Astrocyte (in vitro differentiated cells and primary cell): Measurements from ENCODE around the gene DNAJB6.

ENCODE experiments used
- EZH2 ChIP-seq: IDR thresholded peaks from 2 replicates; pipeline ENCODE4 v1.6.1; 2012; ENCODE audit warnings: mild to moderate bottlenecking, low read length, inconsistent platforms; ENCODE audit not compliant: insufficient read depth
- TF ChIP-seq, protein P1 (sequence below): IDR thresholded peaks from 2 replicates; pipeline ENCODE4 v1.5.1; 2011; ENCODE audit warnings: low read depth, mild to moderate bottlenecking, inconsistent platforms, low read length, moderate library complexity; ENCODE audit not compliant: insufficient read depth

DNA sequence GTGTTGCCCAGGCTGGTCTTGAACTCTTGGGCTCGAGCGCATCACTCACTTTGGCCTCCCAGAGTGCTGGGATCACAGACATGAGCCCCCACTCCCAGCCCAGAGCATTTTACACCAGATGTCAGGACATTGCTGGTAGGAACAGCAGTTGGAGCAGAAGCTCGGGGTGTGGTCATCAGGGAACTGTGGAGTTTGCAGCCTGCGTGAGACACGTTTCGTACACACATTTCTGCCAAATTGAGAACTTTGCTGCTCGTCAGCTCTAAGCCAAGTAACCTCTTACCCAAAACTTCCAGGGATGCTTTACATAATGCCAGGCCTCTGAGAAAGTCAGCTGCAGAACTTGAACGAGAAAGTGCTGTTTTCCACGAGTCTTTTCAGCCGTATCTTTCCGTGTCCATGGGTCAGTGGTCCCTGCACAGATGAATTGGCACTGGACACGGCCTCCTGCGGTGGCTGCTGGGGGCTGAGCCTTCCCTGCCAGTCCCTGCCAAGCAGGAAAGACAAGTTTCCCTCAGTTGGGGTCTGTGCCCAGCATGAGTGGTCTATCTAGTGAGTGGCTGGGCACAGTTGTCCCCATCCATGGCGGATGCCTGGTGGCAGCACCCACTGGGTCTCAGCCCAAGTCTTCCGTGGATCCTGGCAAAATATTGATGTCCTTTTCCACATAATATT, 54.4 kb downstream of the DNAJB6 start:
- TF ChIP-seq, protein P1, sequence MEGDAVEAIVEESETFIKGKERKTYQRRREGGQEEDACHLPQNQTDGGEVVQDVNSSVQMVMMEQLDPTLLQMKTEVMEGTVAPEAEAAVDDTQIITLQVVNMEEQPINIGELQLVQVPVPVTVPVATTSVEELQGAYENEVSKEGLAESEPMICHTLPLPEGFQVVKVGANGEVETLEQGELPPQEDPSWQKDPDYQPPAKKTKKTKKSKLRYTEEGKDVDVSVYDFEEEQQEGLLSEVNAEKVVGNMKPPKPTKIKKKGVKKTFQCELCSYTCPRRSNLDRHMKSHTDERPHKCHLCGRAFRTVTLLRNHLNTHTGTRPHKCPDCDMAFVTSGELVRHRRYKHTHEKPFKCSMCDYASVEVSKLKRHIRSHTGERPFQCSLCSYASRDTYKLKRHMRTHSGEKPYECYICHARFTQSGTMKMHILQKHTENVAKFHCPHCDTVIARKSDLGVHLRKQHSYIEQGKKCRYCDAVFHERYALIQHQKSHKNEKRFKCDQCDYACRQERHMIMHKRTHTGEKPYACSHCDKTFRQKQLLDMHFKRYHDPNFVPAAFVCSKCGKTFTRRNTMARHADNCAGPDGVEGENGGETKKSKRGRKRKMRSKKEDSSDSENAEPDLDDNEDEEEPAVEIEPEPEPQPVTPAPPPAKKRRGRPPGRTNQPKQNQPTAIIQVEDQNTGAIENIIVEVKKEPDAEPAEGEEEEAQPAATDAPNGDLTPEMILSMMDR, result no peak
- no peak for TF ChIP-seq EZH2
